Left ventricle myocardium inferior (tissue), 1 donor: ENCODE measurements around the gene MGAT4A. TPM values are rescaled to one million over a fixed set of nuclear protein-coding genes. Genes with fewer than 3 reads are reported as not detected.

Experiments used
- DNase-seq: peaks from one replicate; pipeline ENCODE4 v3.0.0-alpha.2; 2020
- H3K27ac ChIP-seq: fragments of 200-600 bp; replicated peaks from 2 replicates; pipeline ENCODE4 v1.8.0; 2021
- H3K27me3 ChIP-seq: fragments of 200-600 bp; 2 replicates; pipeline ENCODE4 v1.8.0; 2021; ENCODE audit warnings: low read depth
- H3K36me3 ChIP-seq: fragments of 200-600 bp; 2 replicates; pipeline ENCODE4 v1.8.0; 2021
- H3K4me1 ChIP-seq: fragments of 200-600 bp; 2 replicates; pipeline ENCODE4 v1.8.0; 2021
- H3K4me3 ChIP-seq: fragments of 200-600 bp; 2 replicates; pipeline ENCODE4 v1.8.0; 2021; ENCODE audit warnings: mild to moderate bottlenecking, moderate library complexity
- H3K9me3 ChIP-seq: fragments of 200-600 bp; replicated peaks from 2 replicates; pipeline ENCODE4 v1.8.0; 2021
- CTCF ChIP-seq: fragments of 200-600 bp; IDR thresholded peaks from 2 replicates; pipeline ENCODE4 v1.8.0; 2021; ENCODE audit warnings: antibody characterized with exemption, mild to moderate bottlenecking, borderline replicate concordance
- intact Hi-C: fragments of 100-400 bp; cut with micrococcal nuclease; formaldehyde crosslinking; loops from one replicate; pipeline ENCODE4 v1.11.0; 2022
- total RNA-seq: library from RNA; stranded (reverse); fragmentation: NEBNext Ultra II Directional; extraction: Animal tissue kit (Norgen Biotek cat#: 25700); gene quantifications from one replicate; pipeline ENCODE4 v1.2.1, GENCODE V29; 2021
- donor health status: DM: no; HTN: yes; CAD: no; lungs with severe emphysema.

The MGAT4A gene
- total RNA-seq, 1 donor from 2014 or later, result 18.4 TPM

GRCh38 chr2:98692090-98693054 is 38.6 kb downstream of the MGAT4A start:
- Histone ChIP-seq H3K27me3 (no peaks in the 10 kb centered on the region), H3K4me1 (peaks cover 35% of the 10 kb centered on the region), H3K9me3 (no peaks in the 10 kb centered on the region), H3K4me3 (no peak overlapping the region), H3K36me3 (no peaks in the 10 kb centered on the region), H3K27ac (no peak overlapping the region)
- TF ChIP-seq CTCF, result no peak
- intact Hi-C loops, result no loop called here
- DNase-seq, result no peak

- DNase-seq, result no peak
- Histone ChIP-seq H3K4me1 (peaks cover 25% of the 10 kb centered on the region), H3K27me3 (no peaks in the 10 kb centered on the region), H3K9me3 (no peaks in the 10 kb centered on the region), H3K4me3 (no peak overlapping the region), H3K36me3 (no peaks in the 10 kb centered on the region), H3K27ac (no peak overlapping the region)
- no peak for TF ChIP-seq CTCF
- intact Hi-C loops, result no loop called here
Measured at GRCh38 chr2:98691303-98691702, 39.6 kb downstream of the MGAT4A start.

GRCh38 chr2:98685930-98686887 is 44.7 kb downstream of the MGAT4A start:
- Histone ChIP-seq H3K4me3 (no peak overlapping the region), H3K9me3 (no peaks in the 10 kb centered on the region), H3K36me3 (no peaks in the 10 kb centered on the region), H3K27ac (no peak overlapping the region), H3K27me3 (no peaks in the 10 kb centered on the region), H3K4me1 (peaks cover 24% of the 10 kb centered on the region)
- no peak for TF ChIP-seq CTCF
- intact Hi-C loops, result no loop called here
- DNase-seq, result no peak

- DNase-seq, result no peak
- H3K36me3 ChIP-seq, result no peaks in the 10 kb centered on the region
- no peaks in the 10 kb centered on the region for H3K9me3 ChIP-seq
- no peak overlapping the region for H3K4me3 ChIP-seq
- H3K27me3 ChIP-seq, result no peaks in the 10 kb centered on the region
- intact Hi-C loops, result no loop called here
- peak overlapping the region; percentile 67 for H3K27ac ChIP-seq
- TF ChIP-seq CTCF, result no peak
- peaks cover 19% of the 10 kb centered on the region for H3K4me1 ChIP-seq
Measured at GRCh38 chr2:98683728-98684127, 47.2 kb downstream of the MGAT4A start.

- DNase-seq, result no peak
- intact Hi-C loops, result no loop called here
Measured at GRCh38 chr2:98676742-98677141, 54.2 kb downstream of the MGAT4A start.

More at GRCh38 chr2:98676742-98677141, 54.2 kb downstream of the MGAT4A start:
- H3K4me1 ChIP-seq, result no peaks in the 10 kb centered on the region
- TF ChIP-seq CTCF, result no peak
- no peaks in the 10 kb centered on the region for H3K9me3 ChIP-seq
- no peak overlapping the region for H3K4me3 ChIP-seq
- no peaks in the 10 kb centered on the region for H3K27me3 ChIP-seq
- no peak overlapping the region for H3K27ac ChIP-seq
- H3K36me3 ChIP-seq, result peaks cover 24% of the 10 kb centered on the region
